WERI-Rb-1 (cell line): ENCODE data around the gene EIF6.

Experiments
- DNase-seq: peaks from one replicate; pipeline ENCODE4 v3.0.0-alpha.2; 2020
- H3K27ac ChIP-seq: fragments of 250-450 bp; sonication (Bioruptor Pico); 2 replicates; pipeline ENCODE4 v1.5.1; 2020; ENCODE audit warnings: mild to moderate bottlenecking, moderate library complexity
- H3K27me3 ChIP-seq: fragments of 250-450 bp; sonication (Bioruptor Pico); 2 replicates; pipeline ENCODE4 v1.5.1; 2021; ENCODE audit warnings: mild to moderate bottlenecking, low read depth, moderate library complexity; ENCODE audit not compliant: insufficient read depth, severe bottlenecking
- H3K36me3 ChIP-seq: fragments of 250-450 bp; sonication (Bioruptor Pico); 2 replicates; pipeline ENCODE4 v1.5.1; 2020; ENCODE audit warnings: mild to moderate bottlenecking, moderate library complexity
- H3K4me3 ChIP-seq: 2 replicates; pipeline ENCODE4 v1.5.1; 2011; ENCODE audit warnings: low read depth, mild to moderate bottlenecking, control low read depth, low read length
- H3K9me3 ChIP-seq: fragments of 250-450 bp; sonication (Bioruptor Pico); 2 replicates; pipeline ENCODE4 v1.5.1; 2021; ENCODE audit warnings: mild to moderate bottlenecking, moderate library complexity; ENCODE audit not compliant: severe bottlenecking
- CTCF ChIP-seq: IDR thresholded peaks from 2 replicates; pipeline ENCODE4 v1.5.1; 2011; ENCODE audit warnings: low read depth, mild to moderate bottlenecking, control low read depth, inconsistent platforms, low read length

The EIF6 gene

DNA sequence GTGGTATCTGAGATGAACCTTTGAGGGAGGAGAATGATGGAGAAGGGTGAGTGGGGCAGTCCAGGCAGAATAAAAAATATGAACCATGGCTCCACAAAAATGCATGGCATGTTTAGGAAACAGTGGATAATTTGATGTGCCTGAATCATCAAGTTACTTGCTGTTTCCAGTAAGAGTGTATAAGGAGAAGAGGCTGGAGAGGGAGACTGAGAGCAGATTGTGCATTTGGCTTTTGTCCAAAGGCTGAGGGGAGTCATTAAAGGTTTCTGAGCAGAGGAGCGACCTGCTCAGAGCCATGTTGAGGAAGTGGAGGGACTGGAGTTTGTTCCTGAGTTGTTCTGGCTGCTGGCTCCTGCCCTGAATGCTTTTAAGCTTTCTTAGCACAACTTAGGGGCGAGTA is 52.0 kb downstream of the EIF6 start:
- DNase-seq: no peak
- no peak for TF ChIP-seq CTCF
- H3K27ac ChIP-seq: no peak overlapping the region
- no peaks in the 10 kb centered on the region for H3K36me3 ChIP-seq
- H3K9me3 ChIP-seq: peaks cover 8% of the 10 kb centered on the region
- H3K4me3 ChIP-seq: no peak overlapping the region
- no peaks in the 10 kb centered on the region for H3K27me3 ChIP-seq
